Measurements from ENCODE around the gene STX12. TPM values are rescaled to one million over a fixed set of nuclear protein-coding genes. Genes with fewer than 3 reads are reported as not detected.

Gene STX12
- total RNA-seq, result 26.5 and 26.9 TPM in 2 replicates
- long read RNA-seq, transcript STX12-203 (4 exons, 703 nt), result minor isoform, 5 of 121 reads
- long read RNA-seq, transcript STX12-201 (9 exons, 3,079 nt), result major isoform, 110 of 121 reads
- long read RNA-seq, partial matches to known transcripts, result 2 of 121 reads
- long read RNA-seq, other reads (novel, unspliced or antisense), result 4 of 121 reads

DNA sequence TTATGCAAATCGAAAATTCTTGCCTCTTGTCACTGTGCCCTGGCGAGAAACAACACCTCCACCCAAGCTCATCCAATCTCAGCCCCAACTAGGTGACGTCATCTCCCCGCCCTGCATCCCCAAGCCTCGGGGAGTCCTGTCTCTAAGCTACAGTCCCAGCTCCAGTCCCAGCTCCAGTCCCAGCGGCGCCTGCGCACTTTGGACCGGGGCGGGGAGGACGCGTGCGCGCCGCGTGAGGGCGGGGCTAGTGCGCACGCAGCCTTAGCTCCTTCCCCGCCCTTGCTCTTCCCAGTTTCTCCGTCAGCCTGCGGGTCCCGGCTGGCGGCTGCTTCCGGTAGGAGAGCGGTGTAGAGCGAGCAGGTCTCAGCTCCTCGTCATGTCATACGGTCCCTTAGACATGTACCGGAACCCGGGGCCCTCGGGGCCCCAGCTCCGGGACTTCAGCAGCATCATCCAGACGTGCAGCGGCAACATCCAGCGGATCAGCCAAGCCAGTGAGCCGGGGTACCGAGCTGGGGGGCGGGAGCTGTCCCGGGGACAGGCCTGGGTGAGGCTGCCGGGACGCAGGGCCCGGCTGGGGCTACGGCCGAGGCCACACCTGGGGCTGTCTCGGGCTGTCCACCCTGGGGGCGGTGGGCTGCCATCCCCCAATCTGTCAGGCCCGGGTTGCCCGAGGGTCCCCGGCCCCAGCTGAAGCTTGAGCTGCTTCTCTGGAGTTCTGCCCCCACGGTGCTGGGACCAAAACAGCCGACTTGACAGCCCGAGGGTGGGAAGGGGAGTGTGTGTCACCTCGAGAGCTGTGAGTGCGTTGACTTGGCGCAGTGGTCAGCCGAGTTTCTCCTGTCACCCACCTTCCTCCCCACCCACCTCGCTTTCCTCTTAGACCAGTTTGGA, at the start of gene STX12:
Gene STX12, plus strand, starts transcription at position 288 of the 894 bp plus-strand sequence. Its CDS starts 89 bp downstream, at position 377.
- peaks cover 14% of the 10 kb centered on the region for H3K4me1 Mint-ChIP-seq
- H3K9me3 Mint-ChIP-seq, result no peaks in the 10 kb centered on the region
- peak within 1 kb of the TSS; percentile 91 for H3K27ac Mint-ChIP-seq (ENCODE audit: unreplicated experiment)
- no peak for TF ChIP-seq CTCF (conservative IDR thresholded peaks at IDR 0.05)
- DNase-seq (ENCODE audit: low read depth, low spot score), result peak; percentile 97
- H3K36me3 Mint-ChIP-seq (ENCODE audit: low read depth), result no peaks in the 10 kb centered on the region
- peak within 1 kb of the TSS; percentile 97 for H3K4me3 Mint-ChIP-seq
- H3K27me3 Mint-ChIP-seq (ENCODE audit: low read depth), result no peaks in the 10 kb centered on the region

DNA sequence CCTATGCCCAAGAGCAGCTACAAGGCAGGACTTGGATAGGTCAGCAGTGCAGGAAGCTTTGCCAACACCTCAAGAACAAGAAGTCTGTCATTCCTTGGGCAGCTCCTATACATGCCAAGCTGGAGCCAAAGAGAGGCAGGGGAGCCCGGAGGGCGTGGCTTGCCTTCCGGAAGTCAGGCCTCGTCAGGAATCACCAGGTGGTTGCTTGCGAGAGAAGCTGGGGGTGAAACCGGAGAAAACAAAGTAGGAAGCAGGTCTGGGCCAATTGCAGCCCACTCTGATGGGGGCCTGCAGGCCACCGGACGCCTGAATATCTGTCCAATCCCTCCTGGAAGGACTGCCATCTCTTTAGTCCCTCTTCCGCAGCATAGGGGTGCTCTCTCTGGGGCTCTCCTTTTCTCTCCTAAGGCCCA, 48.1 kb upstream of the STX12 start:
- Mint-ChIP-seq H3K27ac (ENCODE audit: unreplicated experiment) (peak overlapping the region; percentile 94), H3K36me3 (ENCODE audit: low read depth) (peaks cover 4% of the 10 kb centered on the region), H3K27me3 (ENCODE audit: low read depth) (peaks cover 2% of the 10 kb centered on the region), H3K9me3 (no peaks in the 10 kb centered on the region), H3K4me1 (peaks cover 18% of the 10 kb centered on the region), H3K4me3 (peak overlapping the region; percentile 89)
- TF ChIP-seq CTCF (conservative IDR thresholded peaks at IDR 0.05), result no peak
- peak; percentile 9 for DNase-seq (ENCODE audit: low read depth, low spot score)

DNA sequence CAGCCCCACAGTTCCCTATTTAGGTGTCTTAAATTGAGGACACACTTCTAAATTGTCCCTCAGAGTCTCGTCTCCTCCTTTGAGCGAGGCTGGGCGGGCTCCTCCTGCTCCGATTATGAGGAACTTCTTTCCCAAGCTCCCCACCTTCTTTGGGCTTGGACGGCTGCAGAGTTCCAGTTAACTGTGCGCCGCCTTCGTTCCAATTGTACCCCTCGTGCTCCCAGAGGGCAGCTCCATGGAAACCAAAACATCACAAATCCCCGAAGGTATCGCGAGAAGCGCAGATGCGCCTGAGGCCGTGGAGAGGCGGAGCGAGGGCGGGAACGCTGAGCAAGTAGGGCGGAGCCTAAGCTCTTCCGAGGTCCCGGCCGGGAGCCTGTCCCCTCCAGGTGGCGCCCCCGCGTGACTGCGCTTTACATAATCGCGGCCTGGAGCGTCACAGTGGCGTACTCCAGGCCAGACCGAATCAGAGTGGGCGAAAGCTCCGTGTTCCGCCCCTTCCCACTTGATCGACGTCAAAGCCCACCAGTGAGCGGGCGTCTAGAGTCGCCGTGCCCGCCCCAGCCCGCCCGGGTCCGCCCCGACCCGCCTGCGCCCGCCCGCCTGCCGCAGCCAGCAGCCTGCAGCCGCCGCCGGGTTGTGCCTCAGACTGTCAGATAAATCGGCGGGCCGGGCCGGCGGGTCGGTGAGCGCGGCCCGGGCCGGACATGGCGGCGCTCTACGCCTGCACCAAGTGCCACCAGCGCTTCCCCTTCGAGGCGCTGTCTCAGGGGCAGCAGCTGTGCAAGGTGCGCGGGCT, 47.4 kb upstream of the STX12 start, which contains the start of gene FAM76A:
Gene FAM76A, plus strand, starts transcription at position 588 of the 799 bp plus-strand sequence. Its CDS starts 120 bp downstream, at position 708.
- Mint-ChIP-seq H3K4me1 (peaks cover 14% of the 10 kb centered on the region), H3K27me3 (ENCODE audit: low read depth) (no peaks in the 10 kb centered on the region), H3K4me3 (peak within 1 kb of the TSS; percentile 89), H3K9me3 (no peaks in the 10 kb centered on the region), H3K27ac (ENCODE audit: unreplicated experiment) (peak within 1 kb of the TSS; percentile 94), H3K36me3 (ENCODE audit: low read depth) (peaks cover 4% of the 10 kb centered on the region)
- no peak for TF ChIP-seq CTCF (conservative IDR thresholded peaks at IDR 0.05)
- DNase-seq (ENCODE audit: low read depth, low spot score), result peak; percentile 100

- TF ChIP-seq CTCF (conservative IDR thresholded peaks at IDR 0.05), result no peak
- no peaks in the 10 kb centered on the region for H3K27me3 Mint-ChIP-seq (ENCODE audit: low read depth)
- H3K27ac Mint-ChIP-seq (ENCODE audit: unreplicated experiment), result peak overlapping the region; percentile 57
- H3K36me3 Mint-ChIP-seq (ENCODE audit: low read depth), result peaks cover 6% of the 10 kb centered on the region
- H3K9me3 Mint-ChIP-seq, result no peaks in the 10 kb centered on the region
- peak; percentile 45 for DNase-seq (ENCODE audit: low read depth, low spot score)
- peak overlapping the region; percentile 88 for H3K4me3 Mint-ChIP-seq
- peaks cover 14% of the 10 kb centered on the region for H3K4me1 Mint-ChIP-seq
Observed at GRCh38 chr1:27726173-27727044, 46.6 kb upstream of the STX12 start.
